Brain microvascular endothelial cell (primary cell): ENCODE data around the gene CUX1.
"Not testable (repeated sequence)": the region's sequence is repeated elsewhere in the genome, so short reads cannot be mapped to it uniquely, and the experiment has no call there.

Experiments used
- DNase-seq: peaks from one replicate; pipeline ENCODE4 v3.0.0-alpha.2; 2020
- H3K27ac ChIP-seq: fragments of 250-450 bp; sonication (Bioruptor Pico); 2 replicates; pipeline ENCODE4 v1.5.1; 2020; ENCODE audit warnings: mild to moderate bottlenecking, moderate library complexity
- H3K27me3 ChIP-seq: fragments of 250-450 bp; sonication (Bioruptor Pico); replicated peaks from 2 replicates; pipeline ENCODE4 v1.5.1; 2020; ENCODE audit warnings: mild to moderate bottlenecking
- H3K36me3 ChIP-seq: fragments of 250-450 bp; sonication (Bioruptor Pico); replicated peaks from 2 replicates; pipeline ENCODE4 v1.5.1; 2020; ENCODE audit warnings: mild to moderate bottlenecking
- H3K4me3 ChIP-seq: 2 replicates; pipeline ENCODE4 v1.5.1; 2011; ENCODE audit warnings: low read depth, mild to moderate bottlenecking, control low read depth, low read length, moderate library complexity
- in situ Hi-C: cut with HindIII; loops from 2 replicates; pipeline ENCODE4 v1.10.0; 2017; ENCODE audit warnings: low sequenced_read_pairs, low pct_ligation_motif_present

The CUX1 gene

DNA sequence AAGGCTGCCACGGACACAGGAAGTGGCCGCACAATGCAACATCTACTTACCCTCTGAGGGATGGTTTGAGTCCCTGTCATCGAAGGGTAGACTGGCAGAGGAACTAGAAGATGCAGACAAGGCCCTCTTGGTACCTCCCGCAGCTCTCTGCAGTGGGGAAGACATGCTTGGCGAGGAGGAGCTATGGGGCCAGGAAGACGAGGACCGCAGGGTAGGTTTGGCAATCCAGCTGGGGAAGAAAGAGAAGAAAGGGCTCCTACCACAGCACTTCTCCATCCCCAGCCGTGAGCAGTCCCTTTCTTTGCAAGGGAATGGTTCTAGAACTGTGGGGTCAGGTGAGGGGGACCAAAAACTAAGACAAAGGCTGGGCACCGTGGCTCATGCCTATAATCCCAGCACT, 511.9 kb downstream of the CUX1 start:
- DNase-seq, in situ Hi-C loops, H3K27ac ChIP-seq, H3K36me3 ChIP-seq, H3K27me3 ChIP-seq, H3K4me3 ChIP-seq: not testable (repeated sequence)

DNA sequence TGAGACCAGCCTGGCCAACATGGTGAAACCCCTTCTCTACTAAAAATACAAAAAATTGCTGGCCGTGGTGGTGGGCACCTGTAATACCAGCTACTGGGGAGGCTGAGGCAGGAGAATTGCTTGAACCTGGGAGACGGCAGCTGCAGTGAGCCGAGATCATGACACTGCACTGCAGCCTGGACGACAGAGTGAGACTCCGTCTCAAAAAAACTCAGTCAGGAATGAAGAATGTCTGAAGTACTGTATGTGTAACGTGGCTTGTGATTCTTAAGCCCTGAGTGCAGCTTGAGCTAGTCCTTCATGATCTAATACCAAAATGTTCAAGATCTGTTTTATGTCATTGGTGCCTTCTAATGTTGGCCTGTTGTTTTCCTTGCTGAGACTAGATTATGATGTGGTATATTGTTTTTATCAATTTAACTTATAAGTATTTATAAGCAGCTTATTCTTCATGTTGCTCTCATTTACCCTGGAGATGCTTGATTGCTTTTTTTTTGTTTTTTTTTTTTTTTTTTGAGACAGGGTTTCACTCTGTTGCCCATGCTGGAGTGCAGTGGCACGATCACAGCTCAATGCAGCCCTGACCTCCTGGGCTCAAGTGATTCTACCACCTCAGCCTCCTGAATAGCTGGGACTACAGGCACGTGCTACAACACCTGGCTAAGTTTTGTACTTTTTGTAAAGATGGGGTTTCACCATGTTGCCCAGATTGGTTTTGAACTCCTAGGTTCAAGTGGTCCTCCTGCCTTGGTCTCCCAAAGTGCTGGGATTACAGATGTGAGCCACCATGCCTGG, 513.4 kb downstream of the CUX1 start:
- H3K4me3 ChIP-seq, DNase-seq, in situ Hi-C loops, H3K27me3 ChIP-seq, H3K27ac ChIP-seq, H3K36me3 ChIP-seq: not testable (repeated sequence)
